HG03442 (cell line): ENCODE measurements around the gene KDM2B.

Source experiments
- ATAC-seq: cut with Tn5 transposase; IDR thresholded peaks from one replicate; pipeline ENCODE4 v1.9.1; 2021; ENCODE audit warnings: mild to moderate bottlenecking, moderate library complexity; ENCODE audit not compliant: unreplicated experiment

The KDM2B gene

DNA sequence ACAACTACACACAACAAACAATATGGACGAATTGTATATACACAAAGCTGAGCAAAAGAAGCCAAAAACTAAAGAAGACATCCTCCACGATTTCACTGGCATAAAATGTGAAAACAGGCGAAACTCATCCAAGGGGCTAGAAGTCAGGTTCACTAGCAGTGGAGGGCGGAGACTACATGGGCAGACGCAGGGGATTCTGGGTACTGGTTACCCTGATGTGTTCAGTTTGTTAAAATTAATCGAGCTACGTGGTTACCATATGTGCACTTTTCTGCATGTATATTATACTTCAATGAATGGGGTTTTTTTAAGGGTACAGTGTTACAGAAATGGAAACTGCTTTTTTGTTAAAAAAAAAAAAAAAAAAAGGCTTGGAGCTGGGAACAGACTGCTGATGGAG, 12.3 kb downstream of the KDM2B start:
- no peak for ATAC-seq

DNA sequence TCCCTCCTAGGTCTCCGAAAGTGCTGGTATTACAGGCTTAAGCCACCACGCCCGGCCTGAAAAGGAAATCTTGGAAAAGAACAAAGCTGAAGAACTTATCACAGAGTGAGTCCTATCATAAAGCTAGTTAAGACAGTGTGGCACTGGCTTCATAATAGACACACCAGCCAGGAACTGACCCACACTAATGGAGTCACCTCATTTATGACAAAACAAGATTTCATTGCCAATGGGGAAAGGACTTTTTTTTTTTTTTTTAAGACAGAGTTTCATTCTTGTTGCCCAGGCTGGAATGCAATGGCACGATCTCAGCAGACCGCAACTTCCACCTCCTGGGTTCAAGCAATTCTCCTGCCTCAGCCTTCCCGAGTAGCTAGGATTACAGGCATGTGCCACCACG, 15.7 kb downstream of the KDM2B start:
- no peak for ATAC-seq

DNA sequence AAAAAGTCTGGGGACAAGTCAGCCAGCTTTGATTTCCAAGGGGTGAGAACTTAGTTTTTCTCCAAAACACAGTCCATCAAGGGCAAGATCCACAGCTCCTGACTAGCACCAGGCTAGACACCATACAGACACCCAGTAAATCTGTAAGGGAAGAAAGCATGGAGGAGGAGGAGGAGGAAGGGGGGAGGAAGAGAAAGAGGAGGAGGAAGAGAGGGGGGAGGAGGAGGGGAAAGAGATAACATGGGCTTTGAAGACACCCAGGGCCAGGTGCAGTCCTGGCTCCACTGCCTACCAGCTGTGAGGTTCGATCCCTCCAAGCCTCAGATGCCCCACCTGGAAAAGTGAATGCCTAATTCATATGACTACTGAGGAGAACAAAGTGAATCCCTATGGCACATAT, 18.3 kb downstream of the KDM2B start:
- ATAC-seq: no peak

DNA sequence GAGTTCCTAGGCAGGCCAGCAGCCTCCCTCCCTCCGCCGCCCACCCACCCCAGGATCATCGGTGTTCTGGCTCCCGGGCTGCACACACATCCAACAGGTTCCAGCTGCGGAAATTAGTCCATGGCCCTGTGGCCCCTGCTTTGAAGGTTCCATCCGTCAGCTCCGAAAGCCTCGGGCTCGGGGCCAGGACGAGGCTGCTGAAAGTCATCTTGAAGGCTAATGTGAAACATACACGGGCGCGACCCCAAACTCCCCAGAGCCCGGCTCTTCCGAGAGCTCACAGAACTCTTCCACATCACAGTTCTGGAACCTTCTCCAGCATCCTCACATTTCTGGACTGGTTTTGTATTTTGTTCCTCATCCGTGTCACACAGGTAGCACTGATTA, 19.8 kb downstream of the KDM2B start:
- ATAC-seq: no peak

DNA sequence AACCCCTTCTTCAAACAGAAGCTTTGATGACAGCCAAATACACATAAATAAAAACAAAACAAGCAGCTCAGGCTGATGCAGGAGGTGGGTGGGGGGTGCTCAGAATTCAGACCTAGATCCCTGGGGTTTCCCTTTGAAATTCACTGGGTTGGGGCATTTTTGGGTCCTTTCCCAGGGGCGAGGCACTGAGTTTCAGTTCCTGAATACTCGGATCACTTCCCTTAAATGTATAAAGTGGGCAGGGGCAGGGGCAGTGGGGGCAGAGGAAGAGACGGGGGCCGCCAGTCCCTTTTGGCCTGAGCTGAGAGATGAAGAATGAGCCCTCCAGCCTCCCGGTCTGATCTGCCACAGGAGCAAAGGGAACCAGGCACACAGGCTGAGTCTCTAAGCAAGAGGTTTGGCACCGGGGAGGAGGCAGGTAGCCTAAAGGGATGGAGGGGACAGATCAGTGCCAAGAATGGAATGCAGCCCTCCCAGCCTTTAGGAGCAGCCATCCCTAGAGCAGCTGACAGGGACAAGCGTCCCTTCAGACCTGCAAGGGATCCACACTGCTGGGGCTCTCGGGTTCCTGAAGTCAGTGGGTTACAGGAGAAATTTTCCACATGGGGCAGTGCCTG, 20.3 kb downstream of the KDM2B start:
- ATAC-seq: no peak

DNA sequence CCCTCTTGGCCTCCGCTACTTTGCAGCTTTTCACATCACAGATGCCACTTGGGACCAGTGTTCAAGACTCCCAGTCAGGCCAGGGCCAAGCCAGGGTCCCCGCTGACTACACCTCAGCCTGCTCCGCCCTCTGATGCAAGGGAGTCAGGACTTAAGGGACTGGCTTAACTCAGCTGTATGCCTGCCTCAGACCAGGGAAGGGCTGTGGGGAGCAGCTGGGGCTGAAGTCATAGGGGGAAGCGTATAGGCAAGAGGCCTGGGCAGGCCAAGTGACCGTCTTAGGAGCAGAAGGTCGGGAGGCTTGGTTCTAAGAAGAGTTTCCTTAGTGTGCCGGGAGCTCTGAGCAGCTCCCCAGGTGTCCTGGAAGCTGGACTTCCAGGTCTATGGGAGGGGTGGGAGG, 21.9 kb downstream of the KDM2B start:
- no peak for ATAC-seq

DNA sequence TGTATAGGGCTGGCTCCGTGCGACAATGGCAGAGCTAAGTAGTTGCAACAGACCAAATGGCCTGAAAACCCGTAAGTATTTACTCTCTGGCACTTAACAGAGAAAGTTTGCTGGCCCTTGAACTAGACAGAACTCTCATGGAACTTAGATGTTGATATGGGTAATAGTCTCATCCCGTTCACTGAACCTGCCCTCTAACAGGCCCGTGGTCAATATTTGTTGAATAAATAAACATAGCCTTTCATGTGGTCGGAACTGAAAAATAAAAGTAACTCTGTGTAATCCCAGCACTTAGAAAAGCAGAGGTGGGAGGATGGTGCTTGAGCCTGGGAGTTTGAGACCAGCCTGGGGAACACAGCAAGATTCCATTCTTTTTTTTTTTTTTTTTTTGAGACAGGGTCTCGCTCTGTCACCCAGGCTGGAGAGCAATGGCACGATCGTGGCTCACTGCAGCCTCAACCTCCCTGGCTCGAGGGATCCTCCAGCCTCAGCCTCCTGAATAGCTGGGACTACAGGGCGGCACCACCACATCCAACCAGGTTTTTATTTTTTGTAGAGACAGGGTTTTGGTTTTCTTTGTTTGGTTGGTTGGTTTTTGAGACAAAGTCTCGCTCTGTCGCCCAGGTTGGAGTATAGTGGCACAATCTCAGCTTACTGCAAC, 29.7 kb downstream of the KDM2B start:
- no peak for ATAC-seq

DNA sequence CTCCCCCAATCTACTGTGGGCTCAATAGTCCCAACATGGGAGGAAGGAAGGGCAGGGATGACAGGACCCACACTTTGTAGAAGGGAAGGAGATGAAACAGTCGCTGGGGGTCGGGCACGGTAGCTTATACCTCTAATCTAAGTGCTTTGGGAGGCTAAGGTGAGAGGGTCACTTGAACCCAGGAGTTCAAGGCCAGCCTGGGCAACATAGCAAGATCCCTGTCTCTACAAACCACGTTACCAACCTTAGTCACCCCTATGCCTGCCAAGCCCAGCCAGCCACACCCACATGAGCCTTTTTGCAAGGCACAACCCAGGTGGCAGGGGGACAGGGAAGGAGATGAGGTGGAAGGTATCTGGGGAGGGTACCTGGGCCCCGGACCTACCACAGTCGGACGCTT, 31.7 kb downstream of the KDM2B start:
- no peak for ATAC-seq

DNA sequence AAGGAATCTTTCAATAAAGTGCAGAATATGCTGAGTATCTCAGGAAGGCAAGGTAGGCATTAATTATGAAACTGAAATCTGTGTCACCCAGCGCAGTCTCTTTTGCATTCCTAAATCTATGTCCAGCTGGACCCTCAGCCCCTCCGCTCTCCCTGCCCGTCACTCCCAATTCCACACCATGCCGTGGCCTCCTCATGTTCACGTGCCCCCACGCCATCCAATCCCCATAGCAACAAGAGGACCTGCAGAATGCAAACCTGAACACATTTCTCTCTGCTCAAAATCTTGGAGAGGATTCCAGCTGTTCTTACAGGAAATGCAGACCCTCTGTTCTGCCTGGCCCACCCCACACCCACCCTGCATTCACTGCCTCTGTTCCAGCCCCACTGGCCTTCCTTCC, 35.3 kb downstream of the KDM2B start:
- ATAC-seq: no peak

DNA sequence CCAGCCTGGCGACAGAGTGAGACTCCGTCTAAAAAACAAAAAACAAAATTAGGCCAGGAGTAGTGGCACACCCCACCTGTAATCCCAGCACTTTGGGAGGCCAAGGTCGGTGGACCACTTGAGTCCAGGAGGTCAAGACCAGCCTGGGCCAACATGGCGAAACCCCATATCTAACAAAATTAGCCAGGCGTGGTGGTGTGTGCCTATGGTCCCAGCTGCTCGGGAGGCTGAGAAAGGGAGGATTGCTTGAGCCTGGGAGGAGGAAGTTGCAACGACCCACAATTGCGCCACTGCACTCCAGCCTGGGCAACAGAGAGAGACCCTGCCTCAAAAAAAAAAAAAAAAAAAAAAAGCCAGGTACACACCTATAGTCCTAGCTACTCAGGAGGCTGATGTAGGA, 37.0 kb downstream of the KDM2B start:
- no peak for ATAC-seq

DNA sequence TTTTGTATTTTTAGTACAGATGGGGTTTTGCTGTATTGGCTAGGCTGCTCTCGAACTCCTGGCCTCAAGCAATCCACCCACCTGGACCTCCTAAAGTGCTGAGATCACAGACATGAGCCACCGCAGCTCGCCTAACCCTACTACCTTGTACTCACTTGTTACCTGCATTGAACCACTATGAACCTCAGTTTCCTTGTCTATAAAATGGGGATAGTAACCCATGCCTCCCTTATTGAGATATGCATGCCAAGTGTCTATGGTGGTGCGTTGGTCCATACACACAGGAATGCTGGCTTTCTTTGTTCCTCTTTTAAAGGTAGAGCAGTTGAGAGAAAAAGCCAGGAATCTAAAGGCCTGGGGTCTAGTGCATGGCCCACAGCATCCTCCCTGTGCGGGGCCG, 40.9 kb downstream of the KDM2B start:
- ATAC-seq: no peak

DNA sequence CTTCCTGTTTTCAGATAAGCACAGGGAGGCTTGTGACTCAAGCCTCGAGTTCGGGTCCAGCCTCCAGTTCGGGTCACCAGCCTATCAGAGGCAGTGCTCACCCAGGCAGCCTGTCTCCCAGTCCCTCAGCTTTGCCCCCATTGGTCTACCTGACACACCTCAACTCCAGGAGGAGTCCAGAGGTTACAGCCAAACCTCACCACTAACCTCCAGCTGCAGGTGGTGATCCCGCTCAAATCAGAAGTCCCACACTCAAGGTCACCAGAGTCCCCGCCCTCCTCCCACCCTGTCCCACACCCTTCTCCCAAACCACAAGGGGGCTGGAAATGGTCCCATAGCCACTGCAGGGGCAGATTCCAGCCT, 42.1 kb downstream of the KDM2B start:
- no peak for ATAC-seq

DNA sequence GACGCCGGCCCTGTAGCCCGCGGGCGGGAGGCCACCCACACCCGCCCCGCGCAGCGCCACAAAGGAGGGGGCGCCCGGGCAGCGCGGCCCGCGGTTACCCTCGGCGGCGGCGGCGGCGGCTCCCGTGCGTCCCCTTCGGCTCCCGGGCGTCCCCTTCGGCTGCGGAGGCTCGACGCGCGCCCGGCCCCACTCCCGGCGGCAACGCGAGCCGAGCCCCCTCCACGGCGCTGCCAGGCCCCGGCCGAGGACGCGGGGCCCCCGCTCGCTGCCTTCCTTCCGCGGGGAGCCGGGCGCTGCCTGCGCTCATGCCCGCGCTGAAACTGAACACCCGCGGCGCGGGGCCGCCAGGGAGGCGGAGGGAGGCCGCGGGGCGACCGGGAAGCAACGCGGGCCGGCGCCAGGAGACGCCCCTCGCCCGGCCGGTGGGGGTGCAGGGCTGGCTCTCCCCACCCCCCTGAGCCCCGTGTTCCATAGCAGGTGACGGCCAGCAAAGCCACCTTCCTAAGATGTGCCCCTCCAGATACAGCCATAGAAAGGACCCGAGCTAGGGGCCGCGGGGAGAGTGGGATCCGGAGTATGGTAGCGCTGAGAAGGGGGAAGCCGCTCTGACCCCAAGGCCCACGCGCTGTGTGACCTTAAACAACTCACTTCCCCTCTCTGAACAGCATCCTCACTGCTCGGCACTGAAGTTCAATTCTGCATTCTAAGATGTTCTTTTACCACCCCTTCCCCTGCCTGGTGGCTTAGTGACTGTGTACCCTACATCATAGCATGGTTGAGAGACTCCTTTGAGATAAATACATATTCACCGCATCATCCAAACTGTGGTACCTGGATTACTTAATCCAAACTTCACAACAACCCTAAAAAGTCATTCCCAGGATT, 42.8 kb downstream of the KDM2B start:
- ATAC-seq: no peak

DNA sequence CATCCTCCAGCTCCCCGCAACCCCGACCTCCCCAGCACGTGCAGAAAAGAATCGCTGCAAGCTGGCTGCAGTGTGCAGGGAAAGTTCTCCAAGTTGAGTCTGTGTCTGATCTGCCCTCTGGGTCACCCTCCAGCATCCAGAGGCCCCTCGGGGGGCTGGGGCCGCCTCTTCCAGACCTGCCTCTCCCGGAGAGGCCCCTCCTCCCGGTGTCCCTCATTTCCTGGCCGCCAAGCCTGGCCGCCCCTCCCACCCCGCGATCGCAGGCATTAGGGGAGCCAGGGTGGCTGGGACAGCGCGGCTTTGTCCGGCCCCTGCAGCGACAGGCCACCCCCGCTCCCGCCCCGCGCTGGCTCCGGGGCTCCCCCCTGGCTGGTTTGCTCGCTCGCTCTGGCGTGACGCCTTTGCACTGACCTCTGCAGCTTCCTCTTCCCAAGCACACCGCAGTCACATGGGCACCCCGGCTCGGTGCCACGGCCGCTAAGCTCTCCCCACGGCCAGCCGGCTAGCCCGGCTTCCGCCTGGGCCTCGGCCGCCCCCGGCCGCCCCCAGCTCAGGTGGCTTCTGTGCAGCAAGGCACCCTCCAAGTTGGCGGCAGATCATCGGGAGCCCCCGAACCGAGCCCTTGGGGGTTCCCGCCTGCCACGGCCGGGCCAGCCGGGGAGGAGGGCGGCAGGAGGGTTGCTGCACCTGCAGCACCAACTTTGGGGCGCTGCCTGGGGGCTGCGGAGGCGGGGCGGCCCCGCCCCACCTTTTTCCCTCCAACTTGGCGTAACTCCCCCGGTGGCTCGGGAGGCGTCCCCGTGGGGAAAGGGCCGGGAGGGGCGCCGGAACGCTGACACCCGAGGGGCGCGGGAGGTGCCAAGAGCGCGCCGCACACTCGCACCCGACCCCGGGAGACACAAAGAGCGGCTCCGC, 43.7 kb downstream of the KDM2B start:
- ATAC-seq: peak; percentile 51

DNA sequence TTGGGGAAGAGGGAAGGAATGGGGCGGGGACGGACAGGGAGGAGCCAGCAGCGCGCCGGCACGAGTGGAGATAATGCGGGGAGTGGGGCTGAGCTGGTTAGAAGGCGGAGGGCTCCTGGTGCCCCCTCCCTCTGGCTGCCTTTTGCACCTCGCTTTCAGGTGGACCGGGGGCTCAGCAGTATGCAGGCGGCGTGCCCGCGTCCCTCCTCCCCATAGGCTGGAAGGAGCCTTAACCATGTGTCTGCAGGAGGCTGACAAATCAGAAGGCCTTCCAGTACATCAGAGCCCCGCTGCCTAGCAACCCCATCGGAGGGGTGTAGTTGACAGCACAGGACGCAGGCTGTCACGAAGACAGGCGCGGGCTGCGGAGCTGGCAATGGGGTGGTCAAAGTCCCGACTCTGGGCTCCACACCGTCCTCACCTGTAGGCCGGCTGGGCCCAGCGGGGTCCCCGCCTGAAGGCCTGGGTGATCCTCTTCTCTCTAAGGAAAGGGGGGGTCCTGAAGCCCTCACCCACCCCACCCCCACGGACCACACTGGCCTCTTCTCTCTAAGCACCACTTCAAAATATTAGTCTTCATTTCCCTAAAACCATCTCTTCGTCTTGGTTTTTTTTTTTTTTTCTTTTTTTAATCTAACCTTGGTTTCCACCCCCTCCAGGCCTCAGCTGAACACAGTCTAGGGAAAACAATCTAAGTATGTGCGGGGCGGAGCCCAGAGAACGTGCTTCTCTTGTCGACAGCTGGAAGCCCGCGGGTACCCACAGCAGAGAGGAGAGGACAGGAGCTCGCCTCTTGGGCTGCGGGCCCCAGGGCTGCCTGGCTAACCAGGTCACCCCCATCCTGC, 44.5 kb downstream of the KDM2B start:
- ATAC-seq: peak; percentile 51

DNA sequence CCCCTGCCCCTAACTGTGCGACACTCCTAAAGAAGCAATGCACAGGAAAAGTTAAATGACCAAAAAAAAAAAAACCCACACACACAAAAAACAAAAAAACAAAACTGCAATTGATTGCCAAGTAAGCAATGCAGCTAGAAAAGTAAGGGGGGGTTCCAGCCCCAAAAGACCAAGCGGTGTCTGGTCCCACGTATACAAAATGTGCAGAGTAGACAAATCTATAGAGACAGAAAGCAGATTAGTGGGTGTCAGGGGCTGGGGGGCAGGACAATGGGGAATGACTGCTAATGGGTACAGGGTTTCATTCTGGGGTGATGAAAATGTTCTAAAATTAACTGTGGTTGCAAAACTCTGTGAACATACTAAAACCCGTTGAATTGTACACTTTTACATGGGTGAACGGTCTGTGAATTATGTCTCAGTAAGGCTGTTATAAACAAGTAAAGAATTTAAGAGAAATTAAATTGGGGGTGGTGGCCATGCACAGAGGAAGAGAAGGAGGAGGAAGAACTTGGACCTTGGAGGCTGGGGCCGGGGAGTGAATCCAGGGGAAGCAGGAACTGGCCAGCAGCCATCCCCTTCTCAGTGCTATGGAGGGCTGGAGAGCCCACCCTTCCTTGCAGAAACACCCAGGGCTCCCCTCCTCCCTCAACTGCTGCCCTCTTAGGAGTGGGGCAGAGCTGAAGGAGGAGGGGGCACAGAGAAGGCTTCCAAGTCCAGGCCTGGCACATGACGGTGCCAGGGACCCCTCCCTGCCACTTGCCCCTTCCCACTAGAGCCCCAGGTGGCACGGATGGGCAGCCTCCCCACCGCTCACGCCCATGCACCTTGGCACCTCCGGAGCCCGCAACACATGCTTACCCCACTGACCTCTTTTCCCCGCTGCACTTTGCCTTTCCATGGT, 45.4 kb downstream of the KDM2B start:
- ATAC-seq: no peak

DNA sequence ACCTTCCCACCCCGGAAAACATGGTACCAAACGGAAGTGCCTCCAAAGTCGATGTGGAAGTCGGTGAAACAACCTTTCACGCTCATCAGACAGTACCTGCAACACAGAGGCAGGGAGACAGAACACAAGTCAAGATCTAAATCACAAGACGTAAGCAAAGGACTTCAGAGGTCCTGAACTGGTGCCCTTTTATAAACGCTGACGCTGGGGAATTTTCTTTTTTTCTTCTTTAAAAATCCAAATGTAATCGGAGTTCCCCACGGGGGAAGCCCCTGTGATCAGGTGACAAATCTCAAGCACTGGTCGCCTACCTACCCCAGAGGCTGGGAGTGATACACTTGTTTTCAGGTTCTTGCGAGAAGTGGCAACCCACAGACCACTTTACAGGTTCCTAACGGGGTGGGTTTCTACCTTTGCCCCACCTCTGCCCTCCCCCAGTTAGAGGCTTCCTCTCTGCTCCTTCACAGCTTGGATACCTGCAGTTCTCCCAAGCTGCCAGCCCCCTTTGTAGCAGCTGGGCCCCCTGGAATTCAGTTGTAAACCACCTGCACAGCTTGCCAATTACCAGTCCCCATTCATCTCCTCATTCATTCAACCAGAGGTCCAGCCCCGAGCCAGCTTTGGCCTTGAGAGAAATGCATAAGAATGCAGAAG, 46.2 kb downstream of the KDM2B start:
- ATAC-seq: no peak

DNA sequence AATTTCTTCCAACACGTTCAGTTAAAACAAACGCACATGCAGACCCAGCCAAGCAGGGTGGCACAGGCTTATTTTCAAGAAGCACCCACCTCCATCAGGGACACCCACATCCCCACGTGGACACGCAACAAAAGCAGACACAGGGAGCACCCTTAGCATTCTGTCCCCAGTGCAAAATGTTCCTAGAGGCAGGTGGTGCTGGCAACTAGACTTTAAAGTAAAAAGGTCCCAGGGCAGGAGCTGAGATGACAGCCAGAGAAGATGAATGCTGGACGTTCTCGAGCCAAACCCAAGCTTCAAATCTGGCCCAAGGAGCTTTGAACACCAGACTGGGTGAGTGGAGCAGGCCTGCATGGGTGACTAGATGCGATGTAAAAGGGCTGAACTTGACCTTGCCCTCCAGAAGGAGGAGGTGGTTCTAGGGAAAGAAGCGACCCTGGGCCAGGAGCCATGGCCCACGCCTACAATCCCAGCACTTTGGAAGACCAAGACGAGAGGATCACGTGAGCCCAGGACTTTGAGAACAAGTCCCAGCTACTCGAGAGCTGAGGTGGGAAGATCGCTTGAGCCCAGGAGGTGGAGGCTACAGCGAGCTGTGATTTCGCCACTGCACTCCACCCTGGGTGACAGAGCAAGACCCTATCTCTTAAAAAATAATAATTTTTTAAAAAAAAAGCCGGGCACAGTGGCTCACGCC, 47.3 kb downstream of the KDM2B start:
- ATAC-seq: no peak
